Left kidney (tissue), 2 donors: ENCODE results near the gene TOMM6. TPM values are rescaled to one million over a fixed set of nuclear protein-coding genes. Genes with fewer than 3 reads are reported as not detected.

Source experiments
- DNase-seq: peaks from one replicate; pipeline ENCODE4 v3.0.0-alpha.2; 2013
- polyA plus RNA-seq: library from polyadenylated mRNA; unstranded; fragments of 120-200 nt; gene quantifications from one replicate; pipeline ENCODE4 v1.2.1, GENCODE V29; 2013; ENCODE audit not compliant: insufficient read length

The TOMM6 gene
- polyA plus RNA-seq, 1 donor = 208 TPM

- no peak for DNase-seq
Observed at GRCh38 chr6:41818271-41819054, 31.0 kb downstream of the TOMM6 start.

- no peak for DNase-seq
Observed at GRCh38 chr6:41821266-41821665, 33.8 kb downstream of the TOMM6 start.

GRCh38 chr6:41822021-41822420 lies 34.5 kb downstream of the TOMM6 start:
- no peak for DNase-seq

GRCh38 chr6:41823178-41823577 lies 35.7 kb downstream of the TOMM6 start:
- DNase-seq = no peak

- DNase-seq = no peak
Observed at GRCh38 chr6:41824571-41825569, 37.4 kb downstream of the TOMM6 start.

- no peak for DNase-seq
Observed at GRCh38 chr6:41826343-41827022, 39.0 kb downstream of the TOMM6 start.

- no peak for DNase-seq
Observed at GRCh38 chr6:41832263-41832662, 44.8 kb downstream of the TOMM6 start.

- DNase-seq = no peak
Observed at GRCh38 chr6:41836022-41836659, 48.6 kb downstream of the TOMM6 start.

GRCh38 chr6:41836660-41837052 lies 49.2 kb downstream of the TOMM6 start:
- no peak for DNase-seq

Other genes with a start within 250 kb of the TOMM6 start
- gene FOXP4, start 241.3 kb upstream of the TOMM6 start, polyA plus RNA-seq = 29.3 TPM
- 31.4 TPM for gene MDFI, start 149.2 kb upstream of the TOMM6 start, polyA plus RNA-seq
- 7.6 TPM for gene TFEB, start 52.1 kb upstream of the TOMM6 start, polyA plus RNA-seq
- gene PGC, start 40.3 kb upstream of the TOMM6 start, polyA plus RNA-seq = not detected
- gene FRS3, start 7.8 kb upstream of the TOMM6 start, polyA plus RNA-seq = 5.0 TPM
- gene PRICKLE4, start 6.9 kb upstream of the TOMM6 start, polyA plus RNA-seq = 6.8 TPM
- 21.0 TPM for gene USP49, start 107.7 kb downstream of the TOMM6 start, polyA plus RNA-seq
- 41.4 TPM for gene MED20, start 133.4 kb downstream of the TOMM6 start, polyA plus RNA-seq
- 26.5 TPM for gene BYSL, start 133.8 kb downstream of the TOMM6 start, polyA plus RNA-seq
- gene CCND3, start 154.1 kb downstream of the TOMM6 start, polyA plus RNA-seq = 25.9 TPM